ENCODE results near the gene UNK. TPM values are rescaled to one million over a fixed set of nuclear protein-coding genes. Genes with fewer than 3 reads are reported as not detected.

The UNK gene
- total RNA-seq, 1 experiment from 2014 or later: 35.4 TPM

GRCh38 chr17:75874323-75875181, 89.9 kb downstream of the UNK start (continued):
- TF ChIP-seq USF2 (CRISPR knock-in tag; IDR thresholded peaks at IDR 0.05) (no peak), ZBTB21 (CRISPR knock-in tag; IDR thresholded peaks at IDR 0.05; ENCODE audit: borderline replicate concordance) (no peak), ZBTB43 (CRISPR knock-in tag; IDR thresholded peaks at IDR 0.05) (no peak), EMX1 (CRISPR knock-in tag; IDR thresholded peaks at IDR 0.05) (no peak), TP53 (CRISPR knock-in tag; IDR thresholded peaks at IDR 0.05) (no peak), MAX (CRISPR knock-in tag; IDR thresholded peaks at IDR 0.05) (no peak), FOXK1 (CRISPR knock-in tag; IDR thresholded peaks at IDR 0.05) (no peak), ERG (CRISPR knock-in tag; IDR thresholded peaks at IDR 0.05) (no peak)

Small RNA genes lying within 50 kb of the gene (microRNA-seq; reads per million reads assigned to microRNA genes)
- not detected for gene MIR4738 (ENCODE audit: borderline number of aligned reads)

Other genes starting within 250 kb of the UNK start
- gene MYO15B, start 197.0 kb upstream of the UNK start, total RNA-seq (2021): 35.6 to 51.1 TPM (median 51.0 TPM) in 3 replicates
- gene SMIM5, start 151.4 kb upstream of the UNK start, total RNA-seq (2021): 0.05 TPM in 1 of 3 replicates, not detected in the others
- gene RECQL5, start 117.7 kb upstream of the UNK start, total RNA-seq (2021): 48.9 to 53.1 TPM (median 51.0 TPM) in 3 replicates
- 67.5 to 86.8 TPM (median 72.0 TPM) in 3 replicates for gene SAP30BP, start 117.5 kb upstream of the UNK start, total RNA-seq (2021)
- 9.5 to 11.2 TPM (median 10.6 TPM) in 3 replicates for gene ITGB4, start 63.3 kb upstream of the UNK start, total RNA-seq (2021)
- 42.2 to 49.9 TPM (median 49.4 TPM) in 3 replicates for gene GALK1, start 19.6 kb upstream of the UNK start, total RNA-seq (2021)
- gene UNC13D, start 59.6 kb downstream of the UNK start, total RNA-seq (2021): 12.1 to 13.8 TPM (median 13.1 TPM) in 3 replicates
- gene WBP2, start 70.5 kb downstream of the UNK start, total RNA-seq (2021): 64.3 to 69.4 TPM (median 68.8 TPM) in 3 replicates
- 4.4 to 10.0 TPM (median 6.8 TPM) in 3 replicates for gene TRIM47, start 93.8 kb downstream of the UNK start, total RNA-seq (2021)
- 51.3 to 56.4 TPM (median 51.4 TPM) in 3 replicates for gene TRIM65, start 112.1 kb downstream of the UNK start, total RNA-seq (2021)
- 107 to 146 TPM (median 116 TPM) in 3 replicates for gene MRPL38, start 120.1 kb downstream of the UNK start, total RNA-seq (2021)
- gene FBF1, start 156.2 kb downstream of the UNK start, total RNA-seq (2021): 19.8 to 23.7 TPM (median 21.0 TPM) in 3 replicates
- 32.4 to 40.9 TPM (median 32.5 TPM) in 3 replicates for gene ACOX1, start 194.4 kb downstream of the UNK start, total RNA-seq (2021)
- 15.6 to 18.4 TPM (median 17.2 TPM) in 3 replicates for gene TEN1, start 194.4 kb downstream of the UNK start, total RNA-seq (2021)
- gene CDK3, start 216.0 kb downstream of the UNK start, total RNA-seq (2021): 9.5 to 11.3 TPM (median 10.2 TPM) in 3 replicates
- 0.46 to 1.3 TPM (median 0.62 TPM) in 3 replicates for gene EVPL, start 242.5 kb downstream of the UNK start, total RNA-seq (2021)

Measured in WTC11 (cell line).